Ramos (cell line): ENCODE data around the gene LARP1.
"Not testable (repeated sequence)": the region's sequence is repeated elsewhere in the genome, so short reads cannot be mapped to it uniquely, and the experiment has no call there.

Experiments used
- in situ Hi-C: fragments of 300-500 bp; cut with MboI; formaldehyde crosslinking; loops from one replicate; pipeline ENCODE4 v1.14.3; 2022; ENCODE audit warnings: low sequenced_read_pairs; ENCODE audit not compliant: unreplicated experiment

The LARP1 gene

DNA sequence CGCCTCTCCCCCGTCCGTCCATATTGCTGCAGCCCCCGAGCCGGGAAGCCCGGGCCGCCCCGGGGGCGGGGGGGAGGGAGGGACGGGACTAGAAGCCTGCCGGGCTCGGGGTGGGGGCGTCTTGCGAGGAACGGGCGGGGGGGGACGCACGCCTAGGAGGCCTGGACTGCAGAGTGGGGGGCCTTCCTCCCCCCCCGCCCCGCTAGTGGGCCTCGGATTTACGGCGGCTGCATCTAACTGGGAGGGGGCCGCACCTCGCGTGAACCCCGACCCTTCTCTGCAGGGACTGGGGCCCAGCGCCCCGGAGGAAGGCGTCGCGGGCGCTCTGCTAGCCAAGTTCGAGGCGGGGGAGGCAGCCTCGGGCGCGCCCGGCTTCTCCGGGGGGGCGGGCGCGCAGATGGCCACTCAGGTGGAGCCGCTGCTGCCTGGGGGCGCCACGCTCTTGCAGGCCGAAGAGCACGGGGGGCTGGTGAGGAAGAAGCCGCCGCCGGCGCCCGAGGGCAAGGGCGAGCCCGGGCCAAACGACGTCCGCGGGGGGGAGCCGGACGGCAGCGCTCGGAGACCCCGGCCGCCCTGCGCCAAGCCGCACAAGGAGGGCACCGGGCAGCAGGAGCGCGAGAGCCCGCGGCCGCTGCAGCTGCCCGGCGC lies at the start of gene LARP1:
TSS of gene LARP1 (plus strand) at position 17 of the 648 bp plus-strand sequence. CDS start at position 398, 381 bp downstream.
- in situ Hi-C loops, result loop anchor here (10.0 kb wide), 1 partner anchor 99 kb away; the partner anchor contains the start of genes CNOT8 and FAXDC2

DNA sequence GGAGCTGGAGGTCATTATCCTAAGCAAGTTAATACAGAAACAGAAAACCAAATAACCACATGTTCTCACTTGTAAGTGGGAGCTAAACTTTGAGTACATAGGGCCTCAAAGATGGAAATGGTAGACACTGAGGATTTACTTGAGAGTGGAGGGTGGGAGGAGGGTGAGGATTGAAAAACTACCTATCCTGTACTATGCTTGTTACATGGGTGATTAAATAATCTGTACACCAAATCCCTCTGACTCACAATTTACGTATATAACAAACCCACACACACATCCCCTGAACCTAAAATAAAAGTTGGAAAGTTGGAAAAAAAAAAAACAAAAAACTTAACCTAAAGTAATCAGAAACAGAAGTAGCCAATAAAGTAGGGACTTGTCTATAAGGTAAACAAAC lies 48.8 kb upstream of the LARP1 start:
- in situ Hi-C loops, result no loop called here

DNA sequence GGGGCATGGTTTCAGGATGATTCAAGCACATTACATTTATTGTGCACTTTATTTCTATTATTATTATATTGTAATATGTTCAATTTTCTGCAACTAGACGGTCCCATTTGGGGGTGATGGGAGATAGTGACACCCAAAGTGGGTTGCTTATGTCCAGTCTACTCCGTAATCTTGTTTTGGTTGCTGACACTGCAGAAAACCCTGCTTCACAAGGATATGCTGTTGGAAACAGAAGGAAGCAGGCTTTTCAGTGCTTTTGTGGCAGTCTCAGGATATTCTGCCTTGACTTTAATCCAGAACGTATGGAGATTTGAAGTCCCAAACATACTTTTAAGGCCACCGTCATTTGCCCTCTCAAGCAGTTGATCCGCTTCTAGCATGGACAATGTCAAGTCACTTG lies 47.5 kb upstream of the LARP1 start:
- in situ Hi-C loops, result no loop called here

DNA sequence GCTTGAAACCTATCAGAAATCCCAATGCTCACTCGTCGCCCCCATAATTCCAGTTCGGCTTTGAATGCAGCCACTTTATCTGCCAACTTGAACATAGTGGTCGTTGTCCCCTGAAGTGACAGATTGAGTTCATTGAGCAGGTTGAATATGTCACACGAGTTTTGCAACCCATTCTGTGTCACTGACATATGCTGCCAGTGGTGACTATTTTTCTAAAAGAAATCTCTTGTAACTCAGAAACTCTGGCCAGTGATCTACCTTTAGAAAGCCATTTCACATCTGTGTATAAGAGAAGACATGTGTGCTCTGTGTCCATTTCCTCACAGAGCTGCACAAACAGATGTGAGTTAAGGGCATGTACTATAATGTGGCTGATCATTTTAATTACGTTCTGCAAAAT lies 47.0 kb upstream of the LARP1 start:
- in situ Hi-C loops, result no loop called here

DNA sequence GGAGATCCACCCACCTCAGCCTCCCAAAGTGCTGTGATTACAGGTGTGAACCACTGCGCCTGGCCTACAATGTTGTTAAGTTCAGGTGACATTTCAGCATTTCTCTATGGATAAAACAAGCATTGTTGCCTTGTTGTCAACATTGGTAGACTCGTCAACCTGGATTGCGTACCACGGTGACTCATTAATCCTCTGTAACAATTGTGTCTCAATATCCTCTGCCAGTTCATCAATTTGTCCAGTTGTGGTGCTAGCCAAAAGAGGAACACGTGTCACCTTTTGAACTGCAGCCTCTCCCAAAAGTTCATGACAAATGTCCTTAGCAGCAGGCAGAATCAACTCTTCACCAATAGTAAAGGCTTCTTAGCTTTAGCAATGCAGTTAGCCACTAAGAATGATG lies 46.3 kb upstream of the LARP1 start:
- in situ Hi-C loops, result no loop called here

DNA sequence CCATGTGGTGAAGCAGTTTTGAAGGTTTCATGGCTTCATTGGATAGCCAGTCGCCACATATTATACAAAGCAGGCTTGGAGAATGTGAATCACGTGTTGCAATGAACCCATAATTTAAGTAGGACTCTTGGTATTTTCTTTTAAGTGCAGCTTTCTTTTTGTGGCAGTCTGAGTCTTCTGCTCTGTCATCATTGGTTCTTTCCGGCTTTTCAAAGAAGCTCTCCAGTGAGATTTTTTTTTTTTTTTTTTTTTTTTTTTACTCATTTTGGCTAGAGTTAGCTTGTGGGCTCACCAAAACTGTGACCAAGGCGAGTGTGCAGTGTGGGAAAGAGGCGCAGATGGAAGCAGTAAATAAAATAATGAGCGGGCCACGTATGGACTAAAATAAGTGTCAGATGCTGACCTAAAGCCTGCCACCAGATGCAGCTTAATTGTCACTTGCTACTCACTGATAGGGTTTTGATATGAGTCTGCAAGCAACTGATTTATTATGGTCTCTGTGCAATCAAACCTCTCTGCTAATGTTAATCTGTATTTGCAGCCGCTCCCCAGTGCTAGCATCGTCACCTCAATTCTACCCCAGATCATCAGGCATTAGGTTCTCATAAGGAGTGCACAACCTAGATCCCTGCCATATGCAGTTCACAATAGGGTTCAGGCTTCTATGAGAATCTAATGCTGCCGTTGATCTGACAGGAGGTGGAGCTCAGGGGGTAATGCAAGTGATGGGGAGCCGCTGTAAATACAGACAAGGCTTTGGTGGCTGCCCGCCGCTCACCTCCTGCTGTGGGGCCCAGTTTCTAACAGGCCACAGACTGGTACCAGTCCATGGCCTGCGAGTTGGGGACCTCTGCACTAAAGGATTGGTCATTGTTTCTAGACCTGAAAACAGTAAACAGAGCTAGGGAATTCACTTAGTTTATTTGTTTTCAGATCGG lies 45.5 kb upstream of the LARP1 start:
- in situ Hi-C loops, result no loop called here

DNA sequence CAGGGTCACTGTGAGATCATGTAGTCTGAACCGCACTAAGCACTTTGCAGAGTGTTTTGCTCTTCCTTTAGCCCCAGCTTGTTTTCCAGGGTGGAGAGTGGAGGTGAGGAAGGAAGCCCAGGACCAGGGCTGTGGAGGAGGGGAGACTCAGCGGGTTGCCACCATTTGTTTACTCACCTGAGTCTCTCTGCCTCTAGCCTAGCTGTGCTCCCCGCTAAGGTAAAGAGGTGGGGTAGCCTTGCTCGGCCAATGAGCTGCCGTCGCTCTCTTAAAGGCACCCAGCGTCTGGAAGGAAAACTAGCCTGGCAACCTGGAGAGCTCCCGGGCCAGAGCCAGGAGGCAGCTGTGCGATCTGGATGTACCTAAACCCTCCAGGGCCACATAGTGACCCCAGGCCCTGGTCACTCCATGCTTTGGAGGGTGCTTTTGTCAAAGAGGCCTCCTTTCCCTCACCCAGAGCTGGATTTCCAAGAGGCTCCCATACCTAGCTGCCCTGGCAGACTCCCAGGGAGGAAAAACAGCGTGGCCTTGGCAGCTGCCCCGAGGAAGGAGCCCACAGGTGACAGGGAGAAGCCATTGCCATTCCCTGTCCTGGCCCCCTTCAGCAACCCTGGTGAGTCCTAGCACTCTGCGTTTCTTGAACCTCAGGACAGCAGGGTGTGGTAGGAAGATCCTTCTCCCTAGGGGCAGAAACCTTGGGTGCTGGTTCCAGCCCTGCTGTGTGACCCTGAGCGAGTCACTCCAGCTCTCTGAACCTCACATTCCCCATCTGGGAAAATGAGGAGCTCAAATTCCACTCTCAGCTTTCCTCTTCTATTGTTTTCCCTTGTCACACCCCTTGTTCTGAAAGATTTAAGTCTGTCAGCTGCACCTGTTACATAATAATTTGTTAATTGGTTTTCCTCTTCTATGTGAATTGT lies 42.4 kb upstream of the LARP1 start:
- in situ Hi-C loops, result no loop called here

DNA sequence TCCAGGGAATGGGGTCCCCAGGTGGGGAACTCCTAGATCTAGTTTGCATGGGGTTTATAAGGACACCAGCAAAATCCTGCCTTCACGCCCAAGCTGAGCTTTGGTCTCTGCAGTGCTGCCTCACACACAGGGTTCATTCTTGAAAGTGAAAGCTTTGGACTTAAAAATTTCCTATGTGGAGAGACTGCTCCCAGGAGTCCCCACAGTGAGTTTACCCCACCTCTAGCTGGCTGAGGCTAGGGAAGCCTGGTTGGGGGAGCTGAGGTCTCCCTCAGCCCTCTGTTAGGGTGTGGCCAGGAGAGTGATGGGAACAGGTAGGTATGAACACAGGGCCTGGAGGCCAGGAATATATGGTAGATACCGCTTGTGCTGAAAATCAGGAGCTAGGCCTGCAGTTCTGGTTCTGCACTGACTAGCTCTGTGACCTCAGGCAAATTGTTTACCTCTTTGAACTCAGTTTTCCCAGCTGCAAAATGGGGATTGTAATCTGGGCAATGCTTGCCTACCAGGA lies 41.5 kb upstream of the LARP1 start:
- in situ Hi-C loops, result no loop called here

DNA sequence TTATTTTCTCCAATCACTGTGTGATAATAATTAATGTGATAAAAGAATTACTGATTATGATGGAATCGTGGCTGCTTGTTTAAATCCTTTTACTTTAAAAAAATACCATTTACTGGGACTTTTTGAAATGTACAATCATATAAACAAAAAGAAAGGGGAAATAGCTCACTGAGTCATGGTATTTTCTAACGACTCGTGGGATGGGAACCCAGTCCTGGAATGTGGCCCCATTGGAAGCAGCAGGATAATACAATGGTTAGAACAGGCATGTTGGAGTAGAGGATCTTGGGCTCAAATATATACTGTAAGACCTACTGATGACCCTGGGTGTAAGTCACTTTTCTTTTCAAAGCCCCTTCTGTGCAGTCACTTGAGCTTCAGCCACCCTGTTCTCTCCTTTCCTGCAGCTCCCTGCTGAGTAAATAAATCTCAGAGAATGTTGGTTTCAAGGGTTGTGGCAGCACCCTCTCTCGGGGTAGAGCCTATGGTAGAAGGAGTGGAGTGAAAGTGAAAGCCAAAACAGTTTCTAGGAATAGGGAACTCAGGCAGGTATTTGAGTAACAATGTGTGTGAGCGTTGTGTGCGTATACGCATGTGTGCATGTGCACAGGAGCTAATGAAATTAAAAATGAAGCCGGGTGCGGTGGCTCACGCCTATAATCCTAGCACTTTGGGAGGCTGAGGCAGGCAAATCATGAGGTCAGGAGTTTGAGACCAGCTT lies 40.8 kb upstream of the LARP1 start:
- in situ Hi-C loops, result no loop called here

DNA sequence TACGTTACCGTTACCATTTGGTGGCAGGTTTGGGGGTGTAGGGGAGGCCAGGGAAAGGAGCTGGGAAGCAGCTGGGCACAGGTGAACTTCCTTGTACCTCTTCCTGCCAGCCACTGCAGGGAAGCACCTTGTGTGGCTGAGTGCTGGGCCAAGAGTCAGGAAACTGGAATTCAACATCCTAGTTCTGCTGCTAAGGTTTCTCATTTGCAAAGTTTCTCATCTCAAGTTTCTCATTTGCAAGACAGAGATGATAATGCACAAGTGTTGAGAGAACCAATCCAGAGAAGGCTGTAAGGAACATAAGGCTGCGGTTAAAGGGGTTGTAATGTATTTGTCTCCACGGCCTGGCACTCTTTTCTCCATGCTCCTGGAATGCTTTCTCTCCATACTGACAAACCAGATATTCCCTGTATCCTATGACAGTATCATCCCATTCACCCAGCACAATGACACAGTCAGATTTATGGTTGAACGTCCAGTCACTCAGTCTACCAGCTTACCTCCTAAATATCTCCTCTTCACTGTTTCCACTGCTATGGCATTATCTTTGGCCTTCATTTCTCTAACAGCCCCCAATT lies 33.6 kb upstream of the LARP1 start:
- in situ Hi-C loops, result no loop called here

DNA sequence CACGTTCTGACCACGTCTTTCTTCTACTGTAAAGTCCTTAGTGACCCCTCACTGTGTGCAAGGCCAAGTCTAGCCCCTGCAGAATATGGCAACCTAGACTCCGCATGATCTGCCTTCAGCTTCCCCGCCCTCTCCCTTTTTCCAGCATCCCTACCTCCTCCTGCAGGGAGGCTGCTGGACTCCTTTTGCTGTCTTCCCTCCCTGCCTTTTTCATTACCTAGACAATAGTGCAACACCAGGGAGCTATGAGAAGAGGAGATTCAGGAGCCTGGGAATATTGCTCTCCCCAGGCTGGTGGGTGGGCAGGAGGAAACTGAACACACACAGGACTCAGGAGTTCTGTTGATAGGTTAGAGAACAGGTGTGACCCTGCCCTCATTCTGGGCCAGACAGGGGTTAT lies 33.1 kb upstream of the LARP1 start:
- in situ Hi-C loops, result no loop called here

DNA sequence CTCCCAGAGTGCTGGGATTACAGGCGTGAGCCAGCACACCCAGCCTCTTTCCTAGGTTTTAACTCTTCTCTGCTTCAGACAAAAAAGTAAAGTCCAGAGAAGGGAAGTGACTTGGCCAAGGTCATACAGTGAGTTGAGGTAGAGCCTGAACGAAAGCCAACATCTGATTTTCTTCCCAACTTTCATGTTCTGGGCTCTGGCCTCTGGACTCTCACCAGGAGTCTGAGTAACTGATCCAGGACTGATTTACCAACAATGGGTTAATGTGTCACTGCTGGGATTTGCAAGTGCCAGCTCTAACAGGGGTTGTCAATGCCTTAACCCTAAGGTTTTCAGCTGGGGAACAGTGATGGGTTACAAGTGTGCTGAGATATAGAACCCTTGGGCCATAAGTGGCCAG lies 32.2 kb upstream of the LARP1 start:
- in situ Hi-C loops, result no loop called here

DNA sequence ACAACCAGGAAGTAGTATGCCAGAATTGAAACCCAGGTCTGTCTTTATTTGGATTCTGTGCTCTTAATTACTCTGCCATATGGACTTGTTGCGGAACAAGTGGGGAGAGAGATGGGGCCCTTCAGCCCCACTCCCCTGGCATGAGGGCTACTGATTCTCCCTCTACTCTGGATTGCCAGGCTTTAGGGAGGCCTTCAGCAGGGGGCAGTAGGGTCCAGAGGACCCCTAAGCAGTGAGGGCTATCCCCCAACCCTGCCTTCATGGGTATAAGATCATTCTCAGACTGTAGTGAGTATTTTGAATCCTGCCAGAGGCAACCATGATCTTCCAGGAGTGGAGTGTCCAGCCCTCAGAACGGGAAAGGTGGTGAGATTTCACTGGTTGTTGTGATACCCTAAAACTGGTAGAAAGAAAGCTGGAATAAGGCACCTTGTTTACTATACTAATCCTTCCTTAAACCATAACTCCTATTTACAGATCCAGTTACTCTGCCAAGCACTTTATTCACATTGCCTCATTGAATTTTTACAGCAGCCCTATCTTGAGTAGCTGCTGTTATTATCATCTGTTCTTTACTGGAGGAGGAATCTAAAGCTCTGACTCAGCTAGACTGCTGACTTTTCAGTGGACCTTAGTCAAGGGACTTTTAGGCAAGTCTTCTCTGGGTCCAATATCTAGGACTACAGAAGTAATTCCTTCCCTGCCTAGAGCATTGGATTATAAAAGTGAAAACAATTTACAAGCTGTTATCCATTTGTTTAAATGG lies 31.3 kb upstream of the LARP1 start:
- in situ Hi-C loops, result no loop called here

DNA sequence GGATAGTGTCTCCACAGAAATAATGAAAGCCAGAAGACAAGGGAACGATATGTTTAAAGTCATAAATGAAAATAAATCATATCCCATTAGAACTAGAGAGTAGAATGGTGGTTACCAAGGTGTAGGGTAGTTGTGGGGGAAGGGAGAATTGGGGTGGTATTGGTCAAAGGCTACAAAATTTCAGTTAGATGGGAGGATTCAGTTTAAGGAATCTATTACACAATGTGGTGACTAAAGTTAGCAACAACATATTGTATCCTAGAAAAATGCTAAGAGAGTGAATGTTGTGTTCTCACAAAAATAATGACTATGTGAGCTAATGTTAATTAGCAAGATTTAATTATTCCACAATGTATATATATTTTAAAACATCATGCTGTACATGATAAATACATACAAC lies 27.8 kb upstream of the LARP1 start:
- in situ Hi-C loops, result no loop called here

DNA sequence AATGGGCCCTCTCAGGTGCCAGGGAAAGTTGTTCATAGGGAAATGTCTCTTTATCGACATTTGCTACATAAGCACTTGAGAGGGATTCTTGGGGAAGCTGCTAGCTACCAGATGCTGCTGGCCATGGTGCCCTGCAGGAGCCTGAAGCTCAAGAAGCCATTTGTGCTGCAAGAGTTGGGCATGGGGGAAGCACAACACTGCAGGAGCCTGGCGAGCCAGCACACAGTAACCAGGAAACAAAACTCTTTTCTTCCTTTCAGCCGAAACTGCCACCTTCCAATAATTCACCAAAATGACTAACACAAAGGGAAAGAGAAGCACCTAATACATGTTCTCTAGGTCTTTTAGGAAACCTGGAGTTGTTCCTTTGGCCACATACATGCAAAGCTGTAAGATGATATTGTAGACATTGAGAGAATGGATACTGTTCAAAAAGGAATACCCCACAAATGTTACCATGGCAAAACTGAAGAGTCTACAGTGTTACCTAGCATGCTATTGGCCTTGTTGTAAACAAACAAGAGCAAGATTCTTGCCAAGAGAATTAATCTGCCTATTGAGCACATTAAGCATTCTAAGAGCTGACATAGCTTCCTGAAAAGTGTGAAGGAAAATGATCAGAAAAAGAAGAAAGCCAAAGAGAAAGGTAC lies 26.1 kb upstream of the LARP1 start:
- in situ Hi-C loops, result no loop called here

DNA sequence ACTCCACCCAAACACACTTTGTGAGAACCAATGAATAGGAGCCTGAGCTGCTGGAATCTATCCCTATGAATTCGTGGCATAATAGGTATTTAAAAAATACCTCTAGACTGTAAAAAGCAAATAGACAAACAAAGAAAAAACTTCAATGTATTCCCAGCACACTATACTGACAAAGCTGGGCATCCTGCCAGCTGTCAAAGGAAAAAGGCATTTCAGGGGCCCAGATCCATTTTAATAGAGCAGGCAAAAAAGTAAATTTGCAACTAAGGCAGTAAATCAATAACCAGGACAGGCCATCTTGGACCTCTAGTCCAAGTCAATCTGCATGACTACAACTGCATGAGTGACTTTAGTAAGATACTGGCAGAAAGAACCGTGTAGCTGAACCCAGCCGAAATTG lies 25.6 kb upstream of the LARP1 start:
- in situ Hi-C loops, result no loop called here

DNA sequence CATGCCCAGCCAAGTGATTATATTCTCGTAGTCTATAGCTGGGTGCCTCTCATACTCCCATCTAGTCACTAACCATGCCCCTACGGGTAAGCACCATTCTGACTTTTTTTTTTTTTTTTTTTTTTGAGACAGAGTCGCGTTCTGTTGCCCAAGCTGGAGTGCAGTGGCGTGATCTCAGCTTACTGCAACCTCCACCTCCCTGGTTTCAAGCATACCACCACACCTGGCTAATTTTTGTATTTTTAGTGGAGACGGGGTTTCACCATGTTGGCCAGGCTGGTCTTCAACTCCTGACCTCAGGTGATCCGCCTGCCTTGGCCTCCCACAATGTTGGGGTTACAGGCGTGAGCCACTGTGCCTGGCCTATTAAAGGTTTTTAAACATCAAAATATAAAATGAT lies 24.4 kb upstream of the LARP1 start:
- in situ Hi-C loops, result not testable (repeated sequence)

DNA sequence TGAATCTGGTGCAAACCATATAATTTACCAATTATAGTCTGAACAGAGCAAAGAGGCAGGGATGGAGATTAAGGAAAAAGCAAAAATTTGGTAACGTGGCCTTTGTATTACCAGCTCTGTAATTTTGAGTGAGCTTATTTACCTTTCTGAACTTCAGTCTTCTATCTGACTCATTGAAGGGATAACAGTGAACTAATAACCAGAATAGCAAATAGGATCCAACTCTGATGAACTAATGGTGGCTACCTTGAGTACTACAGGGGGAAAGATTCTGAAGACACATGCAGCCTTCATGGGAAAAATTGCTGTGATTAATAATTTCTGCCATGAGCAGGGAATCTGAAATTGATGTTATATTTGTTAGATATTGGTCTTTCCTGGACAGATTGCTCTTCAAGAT lies 23.0 kb upstream of the LARP1 start:
- in situ Hi-C loops, result no loop called here
